Measurements from ENCODE around the gene PPP2R5E. TPM values are rescaled to one million over a fixed set of nuclear protein-coding genes. Genes with fewer than 3 reads are reported as not detected.

PPP2R5E gene
- total and polyA plus RNA-seq, 2 of the 8 experiments (the other 6 are each of a cell fraction or from before 2014, with no cell fraction given) = 6.8 to 64.6 TPM

- no peak for TF ChIP-seq BCL11A (IDR thresholded peaks at IDR 0.05; ENCODE audit: low read depth in 2 of 2, low read length in 2 of 2)
Observed at GRCh38 chr14:63367742-63368364, 175.3 kb downstream of the PPP2R5E start (continued).

Measured in H1 (cell line).